H9 (cell line): ENCODE measurements around the gene PXT1. TPM values are rescaled to one million over a fixed set of nuclear protein-coding genes. Genes with fewer than 3 reads are reported as not detected.

Experiments used
- DNase-seq: peaks from one replicate; pipeline ENCODE4 v3.0.0-alpha.2; 2017
- H2AFZ ChIP-seq: one replicate; pipeline ENCODE4 v1.6.1; 2013; ENCODE audit warnings: mild to moderate bottlenecking, low read length, control low read depth, moderate library complexity
- H2AK5ac ChIP-seq: 2 replicates; pipeline ENCODE4 v1.6.1; 2013; ENCODE audit warnings: low read length, control low read depth, mixed read lengths; ENCODE audit not compliant: insufficient read length
- H2BK120ac ChIP-seq: one replicate; pipeline ENCODE4 v1.6.1; 2013; ENCODE audit warnings: low read depth, mild to moderate bottlenecking, low read length, control low read depth, inconsistent platforms; ENCODE audit not compliant: poor library complexity, severe bottlenecking
- H2BK12ac ChIP-seq: 2 replicates; pipeline ENCODE4 v1.6.1; 2013; ENCODE audit warnings: low read length, control low read depth, mixed read lengths, low read depth; ENCODE audit not compliant: insufficient read length
- H2BK15ac ChIP-seq: 2 replicates; pipeline ENCODE4 v1.6.1; 2013; ENCODE audit warnings: low read depth, low read length, control low read depth
- H2BK20ac ChIP-seq: one replicate; pipeline ENCODE4 v1.6.1; 2013; ENCODE audit warnings: low read depth, mild to moderate bottlenecking, low read length, control low read depth, inconsistent platforms; ENCODE audit not compliant: poor library complexity, severe bottlenecking
- H2BK5ac ChIP-seq: 2 replicates; pipeline ENCODE4 v1.6.1; 2013; ENCODE audit warnings: low read length, control low read depth, mixed read lengths; ENCODE audit not compliant: insufficient read length
- H3K14ac ChIP-seq: 2 replicates; pipeline ENCODE4 v1.6.1; 2013; ENCODE audit warnings: low read length, control low read depth; ENCODE audit not compliant: insufficient read depth
- H3K18ac ChIP-seq: 2 replicates; pipeline ENCODE4 v1.6.1; 2013; ENCODE audit warnings: low read depth, mild to moderate bottlenecking, mixed read lengths, low read length, control low read depth; ENCODE audit not compliant: insufficient read length
- H3K23ac ChIP-seq: 2 replicates; pipeline ENCODE4 v1.6.1; 2013; ENCODE audit warnings: low read length, control low read depth, mixed read lengths, low read depth; ENCODE audit not compliant: insufficient read length
- H3K23me2 ChIP-seq: 2 replicates; pipeline ENCODE4 v1.6.1; 2013; ENCODE audit warnings: low read depth, mild to moderate bottlenecking, mixed read lengths, low read length, control low read depth; ENCODE audit not compliant: insufficient read length, poor library complexity, severe bottlenecking
- H3K27ac ChIP-seq: 2 replicates; pipeline ENCODE4 v1.5.1; 2013; ENCODE audit warnings: low read length, control low read depth, mixed read lengths, low read depth; ENCODE audit not compliant: insufficient read length
- H3K27me3 ChIP-seq: 2 replicates; pipeline ENCODE4 v1.6.1; 2013; ENCODE audit warnings: low read length, control low read depth, inconsistent platforms; ENCODE audit not compliant: insufficient read depth
- H3K4ac ChIP-seq: 2 replicates; pipeline ENCODE4 v1.6.1; 2013; ENCODE audit warnings: low read depth, mild to moderate bottlenecking, control low read depth, inconsistent platforms, low read length, moderate library complexity
- H3K4me1 ChIP-seq: 2 replicates; pipeline ENCODE4 v1.6.1; 2013; ENCODE audit warnings: low read length, control low read depth, inconsistent platforms; ENCODE audit not compliant: insufficient read depth
- H3K4me2 ChIP-seq: 2 replicates; pipeline ENCODE4 v1.6.1; 2013; ENCODE audit warnings: low read length, control low read depth, mixed read lengths; ENCODE audit not compliant: insufficient read length, insufficient read depth
- H3K56ac ChIP-seq: 2 replicates; pipeline ENCODE4 v1.6.1; 2013; ENCODE audit warnings: low read depth, mild to moderate bottlenecking, mixed read lengths, low read length, control low read depth; ENCODE audit not compliant: insufficient read length
- H3K79me1 ChIP-seq: 2 replicates; pipeline ENCODE4 v1.6.1; 2013; ENCODE audit warnings: low read depth, mild to moderate bottlenecking, moderate library complexity, low read length, control low read depth, inconsistent platforms; ENCODE audit not compliant: insufficient read depth, poor library complexity, severe bottlenecking
- H3K79me2 ChIP-seq: 2 replicates; pipeline ENCODE4 v1.6.1; 2013; ENCODE audit warnings: low read length, control low read depth, inconsistent platforms; ENCODE audit not compliant: insufficient read depth
- H3K9ac ChIP-seq: 2 replicates; pipeline ENCODE4 v1.6.1; 2013; ENCODE audit warnings: low read length, control low read depth, mixed read lengths; ENCODE audit not compliant: insufficient read length; ENCODE audit errors: extremely low read depth
- H3K9me3 ChIP-seq: one replicate; pipeline ENCODE4 v1.6.1; 2013; ENCODE audit warnings: low read depth, low read length, inconsistent platforms; ENCODE audit not compliant: control insufficient read depth
- H3T11ph ChIP-seq: one replicate; pipeline ENCODE4 v1.6.1; 2013; ENCODE audit warnings: mild to moderate bottlenecking, low read length, control low read depth, inconsistent platforms
- H4K20me1 ChIP-seq: one replicate; pipeline ENCODE4 v1.6.1; 2013; ENCODE audit not compliant: control insufficient read depth, insufficient read length, insufficient read depth
- H4K5ac ChIP-seq: 2 replicates; pipeline ENCODE4 v1.6.1; 2013; ENCODE audit warnings: low read depth, mild to moderate bottlenecking, mixed read lengths, low read length, control low read depth; ENCODE audit not compliant: insufficient read length
- H4K8ac ChIP-seq: replicated peaks from 2 replicates; pipeline ENCODE4 v1.6.1; 2013; ENCODE audit warnings: low read length, control low read depth, mixed read lengths, low read depth; ENCODE audit not compliant: insufficient read length
- H4K91ac ChIP-seq: 2 replicates; pipeline ENCODE4 v1.6.1; 2013; ENCODE audit warnings: low read depth, mild to moderate bottlenecking, moderate library complexity, mixed read lengths, low read length, control low read depth; ENCODE audit not compliant: insufficient read length
- H3K27ac Mint-ChIP-seq, 3 experiments: 2 replicates in 2 of 3; 3 replicates in 1 of 3; pipeline ENCODE4 v1.8.0; 2020 to 2021; ENCODE audit warnings: mixed read lengths in 3 of 3, mild to moderate bottlenecking in 1 of 3, moderate library complexity in 1 of 3
- H3K27me3 Mint-ChIP-seq: 2 replicates; pipeline ENCODE4 v1.8.0; 2021; ENCODE audit warnings: low read depth, mild to moderate bottlenecking, moderate library complexity, mixed read lengths
- H3K36me3 Mint-ChIP-seq, 3 experiments: 2 replicates in 2 of 3; 3 replicates in 1 of 3; pipeline ENCODE4 v1.8.0; 2020 to 2021; ENCODE audit warnings: low read depth in 3 of 3, mixed read lengths in 3 of 3; ENCODE audit not compliant: insufficient read depth in 1 of 3
- H3K4me1 Mint-ChIP-seq, 2 experiments: 2 replicates each; pipeline ENCODE4 v1.8.0; 2020; ENCODE audit warnings: mixed read lengths in 2 of 2
- H3K4me3 Mint-ChIP-seq, 2 experiments: 2 replicates in 1 of 2; 3 replicates in 1 of 2; pipeline ENCODE4 v1.8.0; 2020 to 2021; ENCODE audit warnings: mild to moderate bottlenecking in 2 of 2, mixed read lengths in 2 of 2, moderate library complexity in 1 of 2
- H3K9me3 Mint-ChIP-seq, 2 experiments: 2 replicates in 1 of 2; 3 replicates in 1 of 2; pipeline ENCODE4 v1.8.0; 2020; ENCODE audit warnings: mild to moderate bottlenecking in 2 of 2, mixed read lengths in 2 of 2, moderate library complexity in 1 of 2
- CTCF ChIP-seq: fragments of 200-600 bp; sonication (generic); conservative IDR thresholded peaks from 3 replicates; pipeline ENCODE4 v1.8.0; 2021; ENCODE audit warnings: antibody characterized with exemption, mild to moderate bottlenecking
- WGBS: extraction: QIAGEN DNeasy Blood & Tissue Kit; methylation state at CpG from one replicate; pipeline ENCODE4 v1.1.7; 2013; ENCODE audit warnings: missing lambda C conversion rate, low lambda C conversion rate, mixed read lengths; ENCODE audit not compliant: insufficient read length; ENCODE audit errors: extremely low coverage; 5-methylcytosine and 5-hydroxymethylcytosine counted together
- total RNA-seq: library from RNA; stranded (reverse); gene quantifications from 2 replicates; pipeline ENCODE4 v1.2.1, GENCODE V29; 2021

The PXT1 gene
- total RNA-seq, 1 experiment from 2014 or later: not detected

GRCh38 chr6:36467625-36468024 is 25.0 kb upstream of the PXT1 start:
- no peak overlapping the region for H4K91ac ChIP-seq
- no peaks in the 10 kb centered on the region for H3K23me2 ChIP-seq
- no peak overlapping the region for H3K18ac ChIP-seq
- no peaks in the 10 kb centered on the region for H3K27me3 ChIP-seq
- no peaks in the 10 kb centered on the region for H3K9me3 Mint-ChIP-seq
- no peak overlapping the region for H2BK15ac ChIP-seq
- no peak overlapping the region for H3K27ac ChIP-seq
- no peak overlapping the region for H3K23ac ChIP-seq
- H4K20me1 ChIP-seq: no peaks in the 10 kb centered on the region
- H3T11ph ChIP-seq: no peak overlapping the region
- no peak overlapping the region for H3K56ac ChIP-seq
- H3K4me3 Mint-ChIP-seq: no peak overlapping the region
- no peak overlapping the region for H2BK120ac ChIP-seq
- no peak overlapping the region for H2BK20ac ChIP-seq
- no CpG with 5 or more reads among the region's 3 CpGs for WGBS
- no peak overlapping the region for H2AK5ac ChIP-seq
- peaks cover 11% of the 10 kb centered on the region; the same call in 1 of the 2 replicates for H3K79me2 ChIP-seq
- H3K79me1 ChIP-seq: peaks cover 7% of the 10 kb centered on the region
- no peak overlapping the region for H2BK12ac ChIP-seq
- no peak overlapping the region for H2BK5ac ChIP-seq
- no peak overlapping the region for H4K8ac ChIP-seq
- H3K9ac ChIP-seq: no peak overlapping the region
- DNase-seq: no peak
- no peak overlapping the region for H3K27ac Mint-ChIP-seq
- no peak overlapping the region for H4K5ac ChIP-seq
- no peak overlapping the region for H3K4me2 ChIP-seq
- H2AFZ ChIP-seq: no peak overlapping the region
- H3K27me3 Mint-ChIP-seq: no peaks in the 10 kb centered on the region
- no peak overlapping the region for H3K4ac ChIP-seq
- no peak for TF ChIP-seq CTCF
- no peak overlapping the region for H3K14ac ChIP-seq
- no peaks in the 10 kb centered on the region for H3K4me1 ChIP-seq
- no peaks in the 10 kb centered on the region for H3K9me3 ChIP-seq
- peaks cover 10 to 18% of the 10 kb centered on the region in 2 experiments for H3K4me1 Mint-ChIP-seq
- H3K36me3 Mint-ChIP-seq: peaks cover 3 to 11% (median 10%) of the 10 kb centered on the region in 3 experiments; a peak in 6 of 7 replicates
